ENCODE measurements around the gene INHBE. TPM values are rescaled to one million over a fixed set of nuclear protein-coding genes. Genes with fewer than 3 reads are reported as not detected.

The INHBE gene
- total RNA-seq, 2 experiments from 2014 or later: not detected

DNA sequence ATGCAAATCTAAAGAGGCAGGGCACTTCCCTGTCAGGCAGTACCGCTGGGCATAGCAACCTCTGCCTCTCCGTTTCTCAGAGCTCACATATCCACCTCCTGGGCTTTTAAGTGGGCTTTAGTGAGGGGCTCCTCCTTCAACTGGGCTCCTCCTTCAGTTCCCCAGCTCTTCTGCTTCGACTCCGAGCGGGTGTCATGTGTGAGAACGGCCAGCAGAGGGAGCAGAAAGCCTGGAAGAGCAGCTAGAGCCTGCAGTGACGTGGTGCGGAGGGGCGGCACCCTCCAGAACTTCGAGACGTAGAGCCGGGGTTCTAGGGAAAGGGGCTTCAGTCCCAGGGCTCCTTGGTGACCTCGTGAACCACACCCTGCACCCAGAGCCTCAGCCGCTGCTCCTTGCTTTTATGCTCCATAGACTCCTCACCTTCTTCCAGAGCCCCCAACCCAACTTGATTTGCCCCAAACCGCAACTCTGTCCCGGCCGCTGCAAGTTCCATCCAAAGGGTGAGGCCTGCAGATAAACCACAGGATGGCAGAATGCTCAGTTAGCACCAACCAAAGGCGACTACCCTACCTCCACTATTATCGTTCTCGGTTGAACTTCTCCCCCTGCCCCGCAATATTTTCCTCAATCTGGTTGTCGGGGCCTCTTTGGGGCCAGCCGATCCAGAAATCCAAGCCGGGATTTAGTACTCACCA, 4.1 kb downstream of the INHBE start:
- POLR2A ChIA-PET: interaction anchor here (0.9 to 6.5 kb wide), 13 partner anchors 11 to 282 kb away, joined by 3 to 93 read pairs (median 7); partner anchors contain the start of genes ARHGAP9, B4GALNT1, DDIT3 and INHBC
- peak; percentile 84 to 96 (median 91) for DNase-seq
- Histone ChIP-seq H3K36me3 (ENCODE audit: insufficient read depth, low read length) (no peaks in the 10 kb centered on the region), H3K4me1 (ENCODE audit: insufficient read depth, low read length) (peaks cover 59% of the 10 kb centered on the region), H3K9me3 (ENCODE audit: control insufficient read depth in 1 of 2, insufficient read depth in 1 of 2, low read length in 2 of 2) (no peaks in the 10 kb centered on the region), H3K27me3 (ENCODE audit: control insufficient read depth in 1 of 2, insufficient read depth in 2 of 2, low read length in 2 of 2) (peaks cover 9 to 14% of the 10 kb centered on the region in 2 experiments), H3K4me3 (ENCODE audit: low read length) (peak overlapping the region; percentile 68), H3K27ac (ENCODE audit: low read depth in 1 of 2, low read length in 2 of 2) (peak overlapping the region; percentile 58 to 86)
- Mint-ChIP-seq H3K27ac (peak overlapping the region; percentile 95), H3K4me3 (peak overlapping the region; percentile 98), H3K4me1 (ENCODE audit: low read depth) (peaks cover 50% of the 10 kb centered on the region), H3K9me3 (no peaks in the 10 kb centered on the region), H3K36me3 (ENCODE audit: low read depth) (peaks cover 8% of the 10 kb centered on the region), H3K27me3 (peaks cover 26% of the 10 kb centered on the region)
- TF ChIP-seq, protein P1, sequence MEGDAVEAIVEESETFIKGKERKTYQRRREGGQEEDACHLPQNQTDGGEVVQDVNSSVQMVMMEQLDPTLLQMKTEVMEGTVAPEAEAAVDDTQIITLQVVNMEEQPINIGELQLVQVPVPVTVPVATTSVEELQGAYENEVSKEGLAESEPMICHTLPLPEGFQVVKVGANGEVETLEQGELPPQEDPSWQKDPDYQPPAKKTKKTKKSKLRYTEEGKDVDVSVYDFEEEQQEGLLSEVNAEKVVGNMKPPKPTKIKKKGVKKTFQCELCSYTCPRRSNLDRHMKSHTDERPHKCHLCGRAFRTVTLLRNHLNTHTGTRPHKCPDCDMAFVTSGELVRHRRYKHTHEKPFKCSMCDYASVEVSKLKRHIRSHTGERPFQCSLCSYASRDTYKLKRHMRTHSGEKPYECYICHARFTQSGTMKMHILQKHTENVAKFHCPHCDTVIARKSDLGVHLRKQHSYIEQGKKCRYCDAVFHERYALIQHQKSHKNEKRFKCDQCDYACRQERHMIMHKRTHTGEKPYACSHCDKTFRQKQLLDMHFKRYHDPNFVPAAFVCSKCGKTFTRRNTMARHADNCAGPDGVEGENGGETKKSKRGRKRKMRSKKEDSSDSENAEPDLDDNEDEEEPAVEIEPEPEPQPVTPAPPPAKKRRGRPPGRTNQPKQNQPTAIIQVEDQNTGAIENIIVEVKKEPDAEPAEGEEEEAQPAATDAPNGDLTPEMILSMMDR (IDR thresholded peaks at IDR 0.05): peak; percentile 95
- intact Hi-C loops (cut with DNase I, micrococcal nuclease): loop anchor here (1.0 to 10.0 kb wide), 5 partner anchors 88 to 194 kb away; partner anchors contain the start of gene DCTN2 (in 1 of the 2)
- peak; percentile 73 for ATAC-seq (ENCODE audit: poor library complexity)
- CTCF ChIA-PET: interaction anchor here (0.6 to 2.0 kb wide), 25 partner anchors 9 to 282 kb away, joined by 3 to 28 read pairs (median 5); partner anchors contain the start of genes ARHGAP9, MARS1, OS9 and R3HDM2

DNA sequence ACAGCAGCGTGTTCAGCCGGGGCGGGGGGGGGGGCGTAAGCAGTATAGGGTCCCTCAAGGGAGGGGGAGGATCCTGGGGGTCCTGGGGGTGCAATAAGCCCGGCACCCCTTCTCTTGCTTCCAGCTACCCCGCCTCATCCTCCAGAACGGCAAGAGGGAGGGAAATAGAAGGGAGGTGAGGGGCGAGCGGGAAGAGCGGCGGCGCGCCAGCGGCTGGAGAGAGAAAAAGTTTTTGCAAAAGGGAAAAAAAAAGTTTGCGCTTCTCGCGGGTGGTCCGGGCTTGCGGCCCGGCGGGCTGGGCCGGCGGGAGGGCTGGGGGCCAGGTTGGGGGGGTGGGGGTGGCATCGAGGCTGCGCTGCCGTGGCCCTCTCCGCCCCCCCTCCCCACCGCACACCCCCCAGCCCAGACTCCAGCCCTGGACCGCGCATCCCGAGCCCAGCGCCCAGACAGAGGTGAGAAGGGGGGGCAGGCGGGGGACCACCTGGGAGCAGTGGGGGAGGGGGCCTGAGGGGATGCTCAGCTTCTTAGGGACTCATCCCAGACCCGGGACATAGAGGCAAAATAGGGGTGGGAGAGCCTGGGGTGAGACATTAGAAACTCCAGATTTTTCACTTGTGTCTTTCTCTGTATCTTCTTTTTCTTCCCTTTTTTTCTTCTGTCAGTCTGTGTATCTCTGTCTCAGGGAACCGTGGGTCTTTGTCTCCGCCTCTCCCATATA, 4.8 kb downstream of the INHBE start, which contains the start of gene GLI1:
TSS of gene GLI1 (plus strand) at position 36 of the 718 bp plus-strand sequence. CDS start 3,907 bp downstream, outside the sequence.
- peaks cover 26% of the 10 kb centered on the region for H3K27me3 Mint-ChIP-seq
- Histone ChIP-seq H3K27me3 (ENCODE audit: control insufficient read depth in 1 of 2, insufficient read depth in 2 of 2, low read length in 2 of 2) (peaks cover 9 to 14% of the 10 kb centered on the region in 2 experiments), H3K4me1 (ENCODE audit: insufficient read depth, low read length) (peaks cover 59% of the 10 kb centered on the region), H3K36me3 (ENCODE audit: insufficient read depth, low read length) (no peaks in the 10 kb centered on the region), H3K9me3 (ENCODE audit: control insufficient read depth in 1 of 2, insufficient read depth in 1 of 2, low read length in 2 of 2) (no peaks in the 10 kb centered on the region), H3K4me3 (ENCODE audit: low read length) (peak within 1 kb of the TSS; percentile 68), H3K27ac (ENCODE audit: low read depth in 1 of 2, low read length in 2 of 2) (peak within 1 kb of the TSS; percentile 58 to 86)
- ChIA-PET POLR2A (interaction anchor here (1.0 to 6.5 kb wide), 12 partner anchors 10 to 281 kb away, joined by 3 to 93 read pairs (median 7); partner anchors contain the start of genes ARHGAP9, B4GALNT1, DCTN2 and DDIT3), CTCF (interaction anchor here (0.6 to 4.6 kb wide), 23 partner anchors 9 to 281 kb away, joined by 3 to 35 read pairs (median 5); partner anchors contain the start of genes ARHGAP9, MARS1 and R3HDM2)
- no peaks in the 10 kb centered on the region for H3K9me3 Mint-ChIP-seq
- peak in 1 of 14 experiments; percentile 54 for DNase-seq
- H3K4me1 Mint-ChIP-seq (ENCODE audit: low read depth): peaks cover 50% of the 10 kb centered on the region
- H3K36me3 Mint-ChIP-seq (ENCODE audit: low read depth): peaks cover 8% of the 10 kb centered on the region
- H3K4me3 Mint-ChIP-seq: peak within 1 kb of the TSS; percentile 98
- peak within 1 kb of the TSS; percentile 95 for H3K27ac Mint-ChIP-seq
- TF ChIP-seq, protein P1 (IDR thresholded peaks at IDR 0.05): no peak
- no peak for ATAC-seq (ENCODE audit: poor library complexity)
- intact Hi-C loops (cut with DNase I, micrococcal nuclease): loop anchor here (1.0 to 10.0 kb wide), 5 partner anchors 87 to 195 kb away; partner anchors contain the start of gene DCTN2 (in 1 of the 2)

DNA sequence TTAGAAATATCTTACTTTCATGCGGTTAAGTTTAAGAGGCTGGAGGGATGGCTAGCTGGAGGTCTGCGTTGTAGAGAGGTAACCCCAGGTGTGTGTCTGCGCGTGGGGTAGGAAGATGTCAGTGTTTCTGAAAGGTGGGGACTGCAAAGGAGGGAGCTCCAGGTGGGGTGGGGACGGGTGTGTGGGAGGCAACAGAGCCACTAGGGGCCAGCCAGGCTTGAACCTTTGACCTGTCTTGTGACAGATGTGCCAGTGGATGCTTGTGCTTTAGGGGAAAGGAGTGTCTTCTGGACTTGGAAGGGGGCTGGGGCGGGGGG, 5.3 kb downstream of the INHBE start:
- Histone ChIP-seq H3K27me3 (ENCODE audit: control insufficient read depth in 1 of 2, insufficient read depth in 2 of 2, low read length in 2 of 2) (peaks cover 9 to 14% of the 10 kb centered on the region in 2 experiments), H3K36me3 (ENCODE audit: insufficient read depth, low read length) (no peaks in the 10 kb centered on the region), H3K9me3 (ENCODE audit: control insufficient read depth in 1 of 2, insufficient read depth in 1 of 2, low read length in 2 of 2) (no peaks in the 10 kb centered on the region), H3K27ac (ENCODE audit: low read depth in 1 of 2, low read length in 2 of 2) (no peak overlapping the region), H3K4me3 (ENCODE audit: low read length) (peak overlapping the region; percentile 68), H3K4me1 (ENCODE audit: insufficient read depth, low read length) (peaks cover 59% of the 10 kb centered on the region)
- H3K4me1 Mint-ChIP-seq (ENCODE audit: low read depth): peaks cover 50% of the 10 kb centered on the region
- peak overlapping the region; percentile 88 for H3K4me3 Mint-ChIP-seq
- H3K27me3 Mint-ChIP-seq: peaks cover 26% of the 10 kb centered on the region
- ChIA-PET POLR2A (interaction anchor here (0.7 to 6.5 kb wide), 5 partner anchors 9 to 231 kb away, joined by 3 to 93 read pairs (median 4); partner anchors contain the start of genes ARHGAP9, DCTN2 and SHMT2), CTCF (interaction anchor here (4.6 kb wide), 1 partner anchor 15 kb away, joined by 35 read pairs; no protein-coding TSS in a partner anchor)
- peaks cover 8% of the 10 kb centered on the region for H3K36me3 Mint-ChIP-seq (ENCODE audit: low read depth)
- no peaks in the 10 kb centered on the region for H3K9me3 Mint-ChIP-seq
- TF ChIP-seq, protein P1 (IDR thresholded peaks at IDR 0.05): no peak
- intact Hi-C loops (cut with DNase I, micrococcal nuclease): no loop called here
- ATAC-seq (ENCODE audit: poor library complexity) (no peak), DNase-seq (peak in 3 of 14 experiments; percentile 22 to 55 (median 50))
- H3K27ac Mint-ChIP-seq: peak overlapping the region; percentile 52

Data from CD4-positive, alpha-beta T cell (primary cell).